H1 (cell line): ENCODE results near the gene CIBAR2.

Experiments used
- ATF2 ChIP-seq: IDR thresholded peaks from 2 replicates; pipeline ENCODE4 v1.6.1; 2012; ENCODE audit warnings: low read length, inconsistent platforms
- CEBPB ChIP-seq: IDR thresholded peaks from 2 replicates; pipeline ENCODE4 v1.6.1; 2012; ENCODE audit warnings: low read depth, low read length
- CHD2 ChIP-seq: IDR thresholded peaks from 2 replicates; pipeline ENCODE4 v1.6.1; 2012; ENCODE audit warnings: low read length, improper control_type of control experiment
- CTCF ChIP-seq, 3 experiments: IDR thresholded peaks; 1 replicate in 2 of 3; 2 replicates in 1 of 3; pipeline versions ENCODE4 v1.5.1 to v1.6.1; 2011; ENCODE audit warnings: low read length in 3 of 3, mild to moderate bottlenecking in 3 of 3, inconsistent platforms in 2 of 3, low read depth in 1 of 3, moderate library complexity in 1 of 3; ENCODE audit not compliant: insufficient read depth in 1 of 3; ENCODE audit errors: control extremely low read depth in 1 of 3
- EGR1 ChIP-seq: IDR thresholded peaks from 2 replicates; pipeline ENCODE4 v1.6.1; 2011; ENCODE audit warnings: low read depth, low read length, borderline replicate concordance
- EP300 ChIP-seq, 2 experiments: IDR thresholded peaks; 1 replicate in 1 of 2; 2 replicates in 1 of 2; pipeline ENCODE4 v1.6.1; 2011 to 2012; ENCODE audit warnings: low read depth in 2 of 2, low read length in 2 of 2, mild to moderate bottlenecking in 2 of 2, borderline replicate concordance in 1 of 2, inconsistent platforms in 1 of 2, moderate library complexity in 1 of 2
- EZH2 ChIP-seq: fragments of 200-600 bp; sonication (generic); IDR thresholded peaks from 2 replicates; pipeline ENCODE4 v1.7.1; 2012; ENCODE audit warnings: low read depth, mild to moderate bottlenecking, moderate library complexity, low read length, inconsistent platforms; ENCODE audit not compliant: severe bottlenecking
- KDM1A ChIP-seq: fragments of 200-600, 300-600 bp; sonication (generic); IDR thresholded peaks from 2 replicates; pipeline ENCODE4 v1.7.1; 2016; ENCODE audit warnings: mild to moderate bottlenecking, low read length, borderline replicate concordance
- POLR2A ChIP-seq, 2 experiments: IDR thresholded peaks; 1 replicate in 1 of 2; 2 replicates in 1 of 2; pipeline ENCODE4 v1.6.1; 2011; ENCODE audit warnings: low read depth in 2 of 2, low read length in 2 of 2, mild to moderate bottlenecking in 2 of 2; ENCODE audit errors: control extremely low read depth in 1 of 2
- POLR2AphosphoS5 ChIP-seq: IDR thresholded peaks from 2 replicates; pipeline ENCODE4 v1.6.1; 2011; ENCODE audit warnings: low read depth, low read length
- YY1 ChIP-seq: IDR thresholded peaks from 2 replicates; pipeline ENCODE4 v1.6.1; 2011; ENCODE audit warnings: low read depth, mild to moderate bottlenecking, low read length
- ZNF274 ChIP-seq: IDR thresholded peaks from 2 replicates; pipeline ENCODE4 v1.7.0; 2012; ENCODE audit warnings: low read length, borderline replicate concordance; ENCODE audit errors: extremely low read depth
- TF ChIP-seq, protein P1 (sequence below): IDR thresholded peaks from 2 replicates; pipeline ENCODE4 v1.6.1; 2012; ENCODE audit warnings: inconsistent platforms
- TF ChIP-seq, protein P2 (sequence below): IDR thresholded peaks from 2 replicates; pipeline ENCODE4 v1.6.1; 2011; ENCODE audit warnings: low read length, improper control_type of control experiment

DNA sequence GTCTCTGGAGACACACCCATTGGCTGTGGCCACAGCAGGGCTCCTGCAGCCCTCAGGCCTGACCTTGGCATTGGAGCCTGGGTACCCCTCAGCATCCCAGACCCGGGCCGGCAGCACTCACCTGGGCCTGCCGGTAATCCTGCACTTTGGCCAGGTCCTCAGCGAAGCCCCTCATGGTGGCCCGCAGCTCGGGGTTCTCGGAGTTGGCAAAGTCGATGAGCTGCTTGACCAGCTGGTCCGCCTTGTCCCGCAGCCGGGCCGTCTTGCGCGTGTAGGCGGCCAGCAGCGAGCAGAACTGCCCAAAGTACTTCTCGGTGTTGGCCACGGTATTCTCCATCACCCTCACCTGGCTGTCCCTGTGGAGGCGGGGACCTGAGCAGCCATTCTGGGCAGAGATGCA, 2.2 kb downstream of the CIBAR2 start:
- no peak for TF ChIP-seq EGR1
- TF ChIP-seq CTCF (IDR thresholded peaks at IDR 0.05; ENCODE audit: control extremely low read depth in 1 of 3, insufficient read depth in 1 of 3, low read depth in 1 of 3, low read length in 3 of 3), result no peak
- no peak for TF ChIP-seq POLR2A (IDR thresholded peaks at IDR 0.05; ENCODE audit: control extremely low read depth in 1 of 2, low read depth in 2 of 2, low read length in 2 of 2)
- TF ChIP-seq CHD2, result no peak
- TF ChIP-seq EZH2, result no peak
- TF ChIP-seq, protein P1, sequence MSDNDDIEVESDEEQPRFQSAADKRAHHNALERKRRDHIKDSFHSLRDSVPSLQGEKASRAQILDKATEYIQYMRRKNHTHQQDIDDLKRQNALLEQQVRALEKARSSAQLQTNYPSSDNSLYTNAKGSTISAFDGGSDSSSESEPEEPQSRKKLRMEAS, result no peak
- TF ChIP-seq POLR2AphosphoS5, result no peak
- TF ChIP-seq ZNF274, result no peak
- no peak for TF ChIP-seq YY1
- no peak for TF ChIP-seq EP300 (IDR thresholded peaks at IDR 0.05; ENCODE audit: borderline replicate concordance in 1 of 2, low read depth in 2 of 2, low read length in 2 of 2)
- TF ChIP-seq ATF2, result no peak
- TF ChIP-seq CEBPB, result no peak
- TF ChIP-seq, protein P2, sequence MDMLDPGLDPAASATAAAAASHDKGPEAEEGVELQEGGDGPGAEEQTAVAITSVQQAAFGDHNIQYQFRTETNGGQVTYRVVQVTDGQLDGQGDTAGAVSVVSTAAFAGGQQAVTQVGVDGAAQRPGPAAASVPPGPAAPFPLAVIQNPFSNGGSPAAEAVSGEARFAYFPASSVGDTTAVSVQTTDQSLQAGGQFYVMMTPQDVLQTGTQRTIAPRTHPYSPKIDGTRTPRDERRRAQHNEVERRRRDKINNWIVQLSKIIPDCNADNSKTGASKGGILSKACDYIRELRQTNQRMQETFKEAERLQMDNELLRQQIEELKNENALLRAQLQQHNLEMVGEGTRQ, result no peak
- no peak for TF ChIP-seq KDM1A
